ENCODE measurements around the gene ZBTB16. TPM values are rescaled to one million over a fixed set of nuclear protein-coding genes. Genes with fewer than 3 reads are reported as not detected.

The ZBTB16 gene
- total and polyA plus RNA-seq, 2 experiments from 2014 or later: 0.29 to 1.4 TPM

DNA sequence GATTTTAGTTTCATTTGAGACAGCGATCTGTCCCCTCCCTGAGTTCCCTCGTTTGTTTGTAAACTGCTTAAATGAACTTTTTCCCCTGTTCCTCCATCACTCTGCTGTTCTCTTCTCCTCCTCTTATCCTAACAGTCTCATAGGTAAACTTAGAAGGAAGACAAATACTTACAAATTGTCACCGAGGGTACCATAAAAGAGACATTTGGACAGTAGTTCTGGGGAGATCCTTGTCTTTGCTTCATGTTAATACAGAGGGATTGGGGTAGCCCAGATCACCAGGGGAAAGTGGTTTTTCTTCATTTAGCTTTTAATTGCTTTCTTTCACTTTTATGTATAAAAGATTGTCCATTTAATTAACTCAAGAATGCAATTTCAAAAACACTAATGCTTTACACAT lies 46.1 kb downstream of the ZBTB16 start (continued):
- TF ChIP-seq, protein P1, sequence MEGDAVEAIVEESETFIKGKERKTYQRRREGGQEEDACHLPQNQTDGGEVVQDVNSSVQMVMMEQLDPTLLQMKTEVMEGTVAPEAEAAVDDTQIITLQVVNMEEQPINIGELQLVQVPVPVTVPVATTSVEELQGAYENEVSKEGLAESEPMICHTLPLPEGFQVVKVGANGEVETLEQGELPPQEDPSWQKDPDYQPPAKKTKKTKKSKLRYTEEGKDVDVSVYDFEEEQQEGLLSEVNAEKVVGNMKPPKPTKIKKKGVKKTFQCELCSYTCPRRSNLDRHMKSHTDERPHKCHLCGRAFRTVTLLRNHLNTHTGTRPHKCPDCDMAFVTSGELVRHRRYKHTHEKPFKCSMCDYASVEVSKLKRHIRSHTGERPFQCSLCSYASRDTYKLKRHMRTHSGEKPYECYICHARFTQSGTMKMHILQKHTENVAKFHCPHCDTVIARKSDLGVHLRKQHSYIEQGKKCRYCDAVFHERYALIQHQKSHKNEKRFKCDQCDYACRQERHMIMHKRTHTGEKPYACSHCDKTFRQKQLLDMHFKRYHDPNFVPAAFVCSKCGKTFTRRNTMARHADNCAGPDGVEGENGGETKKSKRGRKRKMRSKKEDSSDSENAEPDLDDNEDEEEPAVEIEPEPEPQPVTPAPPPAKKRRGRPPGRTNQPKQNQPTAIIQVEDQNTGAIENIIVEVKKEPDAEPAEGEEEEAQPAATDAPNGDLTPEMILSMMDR (conservative IDR thresholded peaks at IDR 0.05; ENCODE audit: low read depth in 2 of 2): no peak
- TF ChIP-seq EZH2phosphoT487 (IDR thresholded peaks at IDR 0.05; ENCODE audit: unreplicated experiment): no peak
- TF ChIP-seq, protein P2, sequence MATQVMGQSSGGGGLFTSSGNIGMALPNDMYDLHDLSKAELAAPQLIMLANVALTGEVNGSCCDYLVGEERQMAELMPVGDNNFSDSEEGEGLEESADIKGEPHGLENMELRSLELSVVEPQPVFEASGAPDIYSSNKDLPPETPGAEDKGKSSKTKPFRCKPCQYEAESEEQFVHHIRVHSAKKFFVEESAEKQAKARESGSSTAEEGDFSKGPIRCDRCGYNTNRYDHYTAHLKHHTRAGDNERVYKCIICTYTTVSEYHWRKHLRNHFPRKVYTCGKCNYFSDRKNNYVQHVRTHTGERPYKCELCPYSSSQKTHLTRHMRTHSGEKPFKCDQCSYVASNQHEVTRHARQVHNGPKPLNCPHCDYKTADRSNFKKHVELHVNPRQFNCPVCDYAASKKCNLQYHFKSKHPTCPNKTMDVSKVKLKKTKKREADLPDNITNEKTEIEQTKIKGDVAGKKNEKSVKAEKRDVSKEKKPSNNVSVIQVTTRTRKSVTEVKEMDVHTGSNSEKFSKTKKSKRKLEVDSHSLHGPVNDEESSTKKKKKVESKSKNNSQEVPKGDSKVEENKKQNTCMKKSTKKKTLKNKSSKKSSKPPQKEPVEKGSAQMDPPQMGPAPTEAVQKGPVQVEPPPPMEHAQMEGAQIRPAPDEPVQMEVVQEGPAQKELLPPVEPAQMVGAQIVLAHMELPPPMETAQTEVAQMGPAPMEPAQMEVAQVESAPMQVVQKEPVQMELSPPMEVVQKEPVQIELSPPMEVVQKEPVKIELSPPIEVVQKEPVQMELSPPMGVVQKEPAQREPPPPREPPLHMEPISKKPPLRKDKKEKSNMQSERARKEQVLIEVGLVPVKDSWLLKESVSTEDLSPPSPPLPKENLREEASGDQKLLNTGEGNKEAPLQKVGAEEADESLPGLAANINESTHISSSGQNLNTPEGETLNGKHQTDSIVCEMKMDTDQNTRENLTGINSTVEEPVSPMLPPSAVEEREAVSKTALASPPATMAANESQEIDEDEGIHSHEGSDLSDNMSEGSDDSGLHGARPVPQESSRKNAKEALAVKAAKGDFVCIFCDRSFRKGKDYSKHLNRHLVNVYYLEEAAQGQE (IDR thresholded peaks at IDR 0.05; ENCODE audit: unreplicated experiment): no peak
- TF ChIP-seq EZH2 (IDR thresholded peaks at IDR 0.05; ENCODE audit: low read depth, unreplicated experiment): no peak
- no peak for TF ChIP-seq STAT1 (IDR thresholded peaks at IDR 0.05; ENCODE audit: unreplicated experiment)
- no peak for TF ChIP-seq NANOG (IDR thresholded peaks at IDR 0.05; ENCODE audit: borderline replicate concordance)
- no peak for TF ChIP-seq ZNF331 (CRISPR knock-in tag; IDR thresholded peaks at IDR 0.05; ENCODE audit: low read depth)
- no peak for TF ChIP-seq JUNB (IDR thresholded peaks at IDR 0.05; ENCODE audit: unreplicated experiment)

DNA sequence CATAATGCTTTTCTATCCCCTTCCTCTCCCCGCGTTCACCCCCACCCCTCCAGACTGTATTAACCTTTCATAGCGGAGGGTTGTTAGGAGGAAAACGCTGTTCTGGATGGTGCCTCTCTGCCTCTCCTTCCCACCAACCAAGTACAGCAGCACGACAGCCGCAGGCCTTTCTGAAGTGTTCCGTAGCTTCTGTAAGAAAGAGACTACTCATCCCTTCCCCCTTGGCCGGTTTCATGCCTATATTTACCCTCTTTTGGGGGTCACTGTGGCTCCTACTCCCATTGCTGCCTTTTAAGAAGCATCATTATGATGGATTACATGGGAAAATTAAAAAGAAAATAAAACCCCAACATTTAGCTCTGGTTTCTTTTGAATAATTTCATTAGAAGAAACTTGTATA lies 46.5 kb downstream of the ZBTB16 start:
- H3K36me3 Mint-ChIP-seq (ENCODE audit: low read depth): no peaks in the 10 kb centered on the region
- H3K9me3 Mint-ChIP-seq: no peaks in the 10 kb centered on the region
- H3K4me1 Mint-ChIP-seq: peaks cover 33% of the 10 kb centered on the region
- Histone ChIP-seq H3K27me3 (ENCODE audit: insufficient read depth) (no peaks in the 10 kb centered on the region), H3K4me2 (no peak overlapping the region), H3K79me2 (replicated peaks; ENCODE audit: insufficient read depth) (no peaks in the 10 kb centered on the region), H2AFZ (no peak overlapping the region), H3K36me3 (ENCODE audit: insufficient read depth) (no peaks in the 10 kb centered on the region), H3K27ac (ENCODE audit: low read depth) (no peak overlapping the region), H3K9me2 (ENCODE audit: insufficient read depth) (no peaks in the 10 kb centered on the region), H3K4me3 (no peak overlapping the region), H4K20me1 (replicated peaks; ENCODE audit: insufficient read depth) (no peaks in the 10 kb centered on the region), H3F3A (replicated peaks; ENCODE audit: low read depth) (no peaks in the 10 kb centered on the region), H3K4me1 (ENCODE audit: insufficient read depth) (peaks cover 7% of the 10 kb centered on the region; the same call in 1 of the 2 replicates)
- H3K27me3 Mint-ChIP-seq (ENCODE audit: insufficient read depth, low read depth, poor library complexity): peaks cover 3% of the 10 kb centered on the region
- H3K27ac Mint-ChIP-seq: no peak overlapping the region
- H3K4me3 Mint-ChIP-seq: no peak overlapping the region
- no peak for ATAC-seq
- DNase-seq (ENCODE audit: low spot score): no peak
- no peak for TF ChIP-seq EZH2phosphoT487 (IDR thresholded peaks at IDR 0.05; ENCODE audit: unreplicated experiment)
- TF ChIP-seq POLR2AphosphoS5 (IDR thresholded peaks at IDR 0.05; ENCODE audit: low read depth): no peak
- TF ChIP-seq, protein P1 (conservative IDR thresholded peaks at IDR 0.05; ENCODE audit: low read depth in 2 of 2): no peak
- TF ChIP-seq ZNF462 (CRISPR knock-in tag; IDR thresholded peaks at IDR 0.05): no peak
- TF ChIP-seq STAT1 (IDR thresholded peaks at IDR 0.05; ENCODE audit: unreplicated experiment): no peak
- TF ChIP-seq JUNB (IDR thresholded peaks at IDR 0.05; ENCODE audit: unreplicated experiment): no peak
- no peak for TF ChIP-seq EZH2 (IDR thresholded peaks at IDR 0.05; ENCODE audit: low read depth, unreplicated experiment)

All from GM23338 (cell line).